A673 (cell line): Measurements from ENCODE around the gene RASAL2. TPM values are rescaled to one million over a fixed set of nuclear protein-coding genes. Genes with fewer than 3 reads are reported as not detected.

Source experiments
- BruUV-seq: library from RNA; stranded (reverse); fragments of 400-500 nt; replicated peaks from 2 replicates; lab custom pipeline; 2021; lab: Mats Ljungman, UMichigan
- CTCF ChIA-PET: fragments of 300-600 bp; sonication (Branson Sonifier 250); formaldehyde crosslinking; loops from one replicate; lab custom pipeline; 2022; ENCODE audit warnings: antibody characterized with exemption; lab: Charles Lee
- POLR2A ChIA-PET: fragments of 300-600 bp; sonication (Branson Sonifier 250); formaldehyde crosslinking; loops from one replicate; lab custom pipeline; 2022; ENCODE audit warnings: antibody characterized with exemption; ENCODE audit not compliant: low non-redundant PET; lab: Charles Lee
- DNase-seq: peaks from one replicate; pipeline ENCODE4 v3.0.0-alpha.2; 2015; ENCODE audit warnings: low spot score
- H3K27ac ChIP-seq: fragments of 200-600 bp; sonication (generic); 2 replicates; pipeline ENCODE4 v1.5.1; 2016; ENCODE audit warnings: mixed run types, low read depth, mild to moderate bottlenecking, mixed read lengths, antibody characterized with exemption, low read length; ENCODE audit not compliant: poor library complexity, severe bottlenecking
- H3K27me3 ChIP-seq: fragments of 200-600 bp; sonication (generic); replicated peaks from 2 replicates; pipeline ENCODE4 v1.6.1; 2017; ENCODE audit warnings: mixed run types, low read depth, mild to moderate bottlenecking, mixed read lengths, antibody characterized with exemption, low read length; ENCODE audit not compliant: insufficient read depth, poor library complexity
- H3K36me3 ChIP-seq: fragments of 200-600 bp; sonication (generic); 2 replicates; pipeline ENCODE4 v1.6.1; 2016; ENCODE audit warnings: mixed run types, mild to moderate bottlenecking, mixed read lengths, antibody characterized with exemption, low read length; ENCODE audit not compliant: insufficient read depth, poor library complexity, severe bottlenecking
- H3K4me1 ChIP-seq: fragments of 200-600 bp; sonication (generic); 2 replicates; pipeline ENCODE4 v1.6.1; 2017; ENCODE audit warnings: mixed run types, mild to moderate bottlenecking, mixed read lengths, antibody characterized with exemption, low read length; ENCODE audit not compliant: insufficient read depth, poor library complexity, severe bottlenecking
- H3K4me3 ChIP-seq: fragments of 200-600 bp; sonication (generic); 2 replicates; pipeline ENCODE4 v1.5.1; 2016; ENCODE audit warnings: low read depth, mixed run types, mild to moderate bottlenecking, mixed read lengths, low read length; ENCODE audit not compliant: poor library complexity, severe bottlenecking
- H3K9me3 ChIP-seq: fragments of 200-600 bp; sonication (generic); 2 replicates; pipeline ENCODE4 v1.6.1; 2016; ENCODE audit warnings: mixed run types, low read depth, mild to moderate bottlenecking, mixed read lengths, antibody characterized with exemption, low read length; ENCODE audit not compliant: poor library complexity, severe bottlenecking
- CTCF ChIP-seq: fragments of 300-800, 200-600 bp; sonication (generic); conservative IDR thresholded peaks from 2 replicates; pipeline ENCODE4 v1.5.1; 2017; ENCODE audit warnings: low read depth, mild to moderate bottlenecking, antibody characterized with exemption, low read length, moderate library complexity, mixed read lengths
- EZH2 ChIP-seq: fragments of 200-600 bp; sonication (generic); IDR thresholded peaks from 2 replicates; pipeline ENCODE4 v1.6.1; 2017; ENCODE audit warnings: borderline replicate concordance, low read depth, mild to moderate bottlenecking, mixed read lengths, antibody characterized with exemption, low read length; ENCODE audit not compliant: poor library complexity, severe bottlenecking
- intact Hi-C: fragments of 100-400 bp; cut with micrococcal nuclease; formaldehyde crosslinking; loops from one replicate; pipeline ENCODE4 v1.10.0; 2022; ENCODE audit not compliant: unreplicated experiment
- total RNA-seq: library from RNA; stranded (reverse); gene quantifications from 2 replicates; pipeline ENCODE4 v1.2.3, GENCODE V29; 2021

Gene RASAL2
- total RNA-seq, 1 experiment from 2014 or later = 8.3 TPM

- ChIA-PET CTCF (no interaction called here), POLR2A (no interaction called here)
- Histone ChIP-seq H3K9me3 (no peaks in the 10 kb centered on the region), H3K4me3 (no peak overlapping the region), H3K4me1 (peaks cover 17% of the 10 kb centered on the region), H3K36me3 (no peaks in the 10 kb centered on the region), H3K27ac (no peak overlapping the region), H3K27me3 (no peaks in the 10 kb centered on the region)
- intact Hi-C loops = no loop called here
- DNase-seq = no peak
- no TSS peak for BruUV-seq
- TF ChIP-seq EZH2 (no peak), CTCF (no peak)
These were observed 2.5 kb downstream of the RASAL2 start for GRCh38 chr1:178096421-178096820.

- TF ChIP-seq CTCF = no peak
- TF ChIP-seq EZH2 = no peak
- intact Hi-C loops = no loop called here
- Histone ChIP-seq H3K4me1 (peaks cover 11% of the 10 kb centered on the region), H3K36me3 (no peaks in the 10 kb centered on the region), H3K27me3 (no peaks in the 10 kb centered on the region), H3K4me3 (no peak overlapping the region), H3K9me3 (no peaks in the 10 kb centered on the region), H3K27ac (no peak overlapping the region)
- CTCF ChIA-PET = no interaction called here
- no peak for DNase-seq
- BruUV-seq = no TSS peak
- POLR2A ChIA-PET = no interaction called here
These were observed 4.4 kb downstream of the RASAL2 start for GRCh38 chr1:178098262-178098661.

- no peaks in the 10 kb centered on the region for H3K36me3 ChIP-seq
- ChIA-PET CTCF (no interaction called here), POLR2A (no interaction called here)
- DNase-seq = no peak
- H3K27ac ChIP-seq = no peak overlapping the region
- H3K4me1 ChIP-seq = no peaks in the 10 kb centered on the region
- no peaks in the 10 kb centered on the region for H3K27me3 ChIP-seq
- TF ChIP-seq EZH2 (no peak), CTCF (no peak)
- intact Hi-C loops = no loop called here
- no peaks in the 10 kb centered on the region for H3K9me3 ChIP-seq
- BruUV-seq = no TSS peak
- H3K4me3 ChIP-seq = no peak overlapping the region
These were observed 7.3 kb downstream of the RASAL2 start for GRCh38 chr1:178101266-178101630.
